HepG2 (cell line): Measurements from ENCODE around the gene DNLZ. TPM values are rescaled to one million over a fixed set of nuclear protein-coding genes. Genes with fewer than 3 reads are reported as not detected.

Experiments used
- ATAC-seq: fragments of 200-7000 bp; cut with Tn5 transposase; 3 replicates; pipeline ENCODE4 v1.9.1; 2020; ENCODE audit warnings: mild to moderate bottlenecking, moderate library complexity
- BruUV-seq: library from RNA; stranded (reverse); fragments of 400-500 nt; replicated peaks from 2 replicates; lab custom pipeline; 2021; lab: Mats Ljungman, UMichigan
- CTCF ChIA-PET: fragments of 300-600 bp; formaldehyde crosslinking; extraction: SDS; loops from one replicate; lab custom pipeline; 2021; ENCODE audit warnings: low total read pairs, inconsistent platforms, low intra/inter-chr PET ratio; lab: Yijun Ruan, JAX
- POLR2A ChIA-PET: fragments of 350-600 bp; sonication (Branson Sonifier 250); formaldehyde crosslinking; loops from one replicate; lab custom pipeline; 2020; ENCODE audit warnings: antibody characterized with exemption, inconsistent platforms; lab: Yijun Ruan, JAX
- DNase-seq: peaks from one replicate; pipeline ENCODE4 v3.0.0-alpha.2; 2015; ENCODE audit warnings: low spot score
- FAIRE-seq: peaks from 3 replicates; lab custom pipeline; 2011; peaks lifted over from hg19 to GRCh38; lab: Jason Lieb, UNC
- H2AFZ ChIP-seq: one replicate; pipeline ENCODE4 v1.6.1; 2011; ENCODE audit warnings: low read length, inconsistent platforms
- H3K27ac ChIP-seq: fragments of 300-600 bp; 3 replicates; pipeline ENCODE4 v1.8.0; 2011; ENCODE audit warnings: mixed run types, mild to moderate bottlenecking, mixed read lengths, low read length, inconsistent platforms; ENCODE audit not compliant: insufficient read depth; ENCODE audit errors: extremely low read length
- H3K27me3 ChIP-seq, 2 experiments: fragments of 200-600 bp in 1 of 2; 2 replicates in 1 of 2; 3 replicates in 1 of 2; pipeline versions ENCODE4 v1.6.0 to v1.8.0; 2011; ENCODE audit warnings: low read length in 2 of 2, mild to moderate bottlenecking in 2 of 2, moderate library complexity in 2 of 2, inconsistent platforms in 1 of 2; ENCODE audit not compliant: insufficient read depth in 2 of 2, control insufficient read depth in 1 of 2
- H3K36me3 ChIP-seq, 2 experiments: fragments of 200-600 bp in 1 of 2; replicated peaks in 1 of 2; 2 replicates in 1 of 2; 3 replicates in 1 of 2; pipeline versions ENCODE4 v1.5.1 to v1.8.0; 2011; ENCODE audit warnings: low read length in 2 of 2, inconsistent platforms in 1 of 2; ENCODE audit not compliant: insufficient read depth in 2 of 2, control insufficient read depth in 1 of 2
- H3K4me1 ChIP-seq: 2 replicates; pipeline ENCODE4 v1.5.1; 2012; ENCODE audit warnings: low read length, inconsistent platforms; ENCODE audit not compliant: insufficient read depth
- H3K4me2 ChIP-seq: 2 replicates; pipeline ENCODE4 v1.6.0; 2011; ENCODE audit warnings: low read depth, low read length, inconsistent platforms
- H3K4me3 ChIP-seq, 3 experiments: fragments of 200-600 bp in 1 of 3; sonication (generic), shearing (Covaris generic) in 1 of 3; replicated peaks in 1 of 3; 2 replicates each; pipeline ENCODE4 v1.5.1; 2011 to 2016; ENCODE audit warnings: low read length in 3 of 3, inconsistent platforms in 2 of 3, low read depth in 2 of 3, mild to moderate bottlenecking in 2 of 3, control low read depth in 1 of 3, mixed read lengths in 1 of 3; ENCODE audit not compliant: insufficient read depth in 1 of 3
- H3K79me2 ChIP-seq: one replicate; pipeline ENCODE4 v1.6.1; 2011; ENCODE audit warnings: low read length, inconsistent platforms; ENCODE audit not compliant: insufficient read depth
- H3K9ac ChIP-seq: 2 replicates; pipeline ENCODE4 v1.6.0; 2011; ENCODE audit warnings: mild to moderate bottlenecking, low read depth, low read length, inconsistent platforms; ENCODE audit not compliant: insufficient read depth
- H3K9me3 ChIP-seq: 2 replicates; pipeline ENCODE4 v1.5.1; 2012; ENCODE audit warnings: mild to moderate bottlenecking, low read length
- H4K20me1 ChIP-seq: 2 replicates; pipeline ENCODE4 v1.6.0; 2011; ENCODE audit warnings: inconsistent platforms, mild to moderate bottlenecking, low read length, moderate library complexity; ENCODE audit not compliant: insufficient read depth
- GABPB1 ChIP-seq: IDR thresholded peaks from 2 replicates; pipeline ENCODE4 v1.6.1; 2016; ENCODE audit warnings: mild to moderate bottlenecking, missing genetic modification reagents, moderate library complexity, missing compliant biosample characterization
- HNRNPL ChIP-seq: fragments of 200-400 bp; formaldehyde crosslinking; IDR thresholded peaks from 2 replicates; pipeline ENCODE4 v1.6.1; 2017; ENCODE audit warnings: mild to moderate bottlenecking, low read depth, low read length
- POGZ ChIP-seq: sonication (generic); formaldehyde crosslinking; IDR thresholded peaks from 2 replicates; pipeline ENCODE4 v1.4.0; 2020; ENCODE audit warnings: mild to moderate bottlenecking, missing genetic modification reagents
- RARA ChIP-seq: IDR thresholded peaks from 2 replicates; pipeline ENCODE4 v1.6.1; 2016; ENCODE audit warnings: missing genetic modification reagents, missing compliant biosample characterization
- RXRB ChIP-seq: IDR thresholded peaks from 2 replicates; pipeline ENCODE4 v1.6.1; 2016; ENCODE audit warnings: borderline replicate concordance, missing genetic modification reagents, missing compliant biosample characterization
- THAP11 ChIP-seq: IDR thresholded peaks from 2 replicates; pipeline ENCODE4 v1.6.1; 2016; ENCODE audit warnings: missing biosample characterization, missing genetic modification reagents
- THRA ChIP-seq: sonication (generic); formaldehyde crosslinking; IDR thresholded peaks from 2 replicates; pipeline ENCODE4 v1.4.0; 2020; ENCODE audit warnings: missing genetic modification reagents, borderline replicate concordance
- ZNF615 ChIP-seq: sonication (generic); formaldehyde crosslinking; IDR thresholded peaks from 2 replicates; pipeline ENCODE4 v1.5.0; 2020; ENCODE audit warnings: mild to moderate bottlenecking, missing genetic modification reagents, borderline replicate concordance
- ZNF687 ChIP-seq: sonication (generic); formaldehyde crosslinking; IDR thresholded peaks from 2 replicates; pipeline ENCODE4 v1.5.1; 2020; ENCODE audit warnings: mild to moderate bottlenecking, missing genetic modification reagents, moderate library complexity
- WGBS: methylation state at CpG from one replicate; pipeline ENCODE4 v1.1.6; 2017; ENCODE audit warnings: low lambda C conversion rate; 5-methylcytosine and 5-hydroxymethylcytosine counted together
- in situ Hi-C: cut with HindIII; loops from 2 replicates; pipeline ENCODE4 v1.10.0; 2017; ENCODE audit warnings: low pct_unique_long_range_greater_than_20kb; ENCODE audit not compliant: extremely low pct_ligation_motif_present
- intact Hi-C: fragments of 100-400 bp; cut with micrococcal nuclease; formaldehyde crosslinking; loops from one replicate; pipeline ENCODE4 v1.10.0; 2022; ENCODE audit not compliant: unreplicated experiment
- polyA plus RNA-seq, 8 experiments: library from polyadenylated mRNA; depleted of rRNA in 3 of 8; stranded (reverse) in 7 of 8; unstranded in 1 of 8; fragments of >200 nt; fragmentation: Illumina TruSeq in 4 of 8; extraction: Trizol in 4 of 8; gene quantifications; 2 replicates each; pipeline versions ENCODE4 v1.2.1 to v1.2.3, GENCODE V29; 2011 to 2016; ENCODE audit warnings: low read depth in 4 of 8, missing spikeins in 1 of 8, mixed read lengths in 1 of 8; ENCODE audit not compliant: insufficient read depth in 1 of 8
- total RNA-seq, 5 experiments: library from RNA; depleted of rRNA; stranded (reverse); fragments of >200 nt; fragmentation: Illumina TruSeq; extraction: Trizol; gene quantifications; 2 replicates each; pipeline ENCODE4 v1.2.3, GENCODE V29; 2016; ENCODE audit warnings: low read depth in 1 of 5
- TF ChIP-seq, protein P1 (sequence below): sonication (generic); formaldehyde crosslinking; IDR thresholded peaks from 2 replicates; pipeline ENCODE4 v1.9.0; 2022; ENCODE audit warnings: low read depth, missing genetic modification reagents

DNLZ gene
- total and polyA plus RNA-seq, 2 of the 13 experiments (the other 11 are each of a cell fraction or from before 2014, with no cell fraction given), result 3.4 to 8.0 TPM

GRCh38 chr9:136316896-136317676, 46.5 kb downstream of the DNLZ start:
- H3K27me3 ChIP-seq, result peaks cover 4 to 8% of the 10 kb centered on the region in 2 experiments; a peak in 4 of 5 replicates
- in situ Hi-C loops, result no loop called here
- ChIA-PET CTCF (no interaction called here), POLR2A (no interaction called here)
- no peaks in the 10 kb centered on the region for H3K36me3 ChIP-seq
- TF ChIP-seq RARA (CRISPR knock-in tag) (0 out of 2 replicates have a peak, but pooled peaks have one; percentile 10), HNRNPL (peak; percentile 61; the same call in 1 of the 2 replicates), THRA (peak; percentile 77; the same call in 1 of the 2 replicates), ZNF687 (CRISPR knock-in tag) (peak; percentile 29), POGZ (CRISPR knock-in tag) (no peak), ZNF615 (CRISPR knock-in tag) (no peak), GABPB1 (0 out of 2 replicates have a peak, but pooled peaks have one; percentile 17), THAP11 (CRISPR knock-in tag) (no peak), RXRB (CRISPR knock-in tag) (peak; percentile 53; the same call in 1 of the 2 replicates)
- TF ChIP-seq, protein P1, sequence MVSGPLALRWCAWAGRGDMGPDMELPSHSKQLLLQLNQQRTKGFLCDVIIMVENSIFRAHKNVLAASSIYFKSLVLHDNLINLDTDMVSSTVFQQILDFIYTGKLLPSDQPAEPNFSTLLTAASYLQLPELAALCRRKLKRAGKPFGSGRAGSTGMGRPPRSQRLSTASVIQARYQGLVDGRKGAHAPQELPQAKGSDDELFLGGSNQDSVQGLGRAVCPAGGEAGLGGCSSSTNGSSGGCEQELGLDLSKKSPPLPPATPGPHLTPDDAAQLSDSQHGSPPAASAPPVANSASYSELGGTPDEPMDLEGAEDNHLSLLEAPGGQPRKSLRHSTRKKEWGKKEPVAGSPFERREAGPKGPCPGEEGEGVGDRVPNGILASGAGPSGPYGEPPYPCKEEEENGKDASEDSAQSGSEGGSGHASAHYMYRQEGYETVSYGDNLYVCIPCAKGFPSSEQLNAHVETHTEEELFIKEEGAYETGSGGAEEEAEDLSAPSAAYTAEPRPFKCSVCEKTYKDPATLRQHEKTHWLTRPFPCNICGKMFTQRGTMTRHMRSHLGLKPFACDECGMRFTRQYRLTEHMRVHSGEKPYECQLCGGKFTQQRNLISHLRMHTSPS (CRISPR knock-in tag), result 0 out of 2 replicates have a peak, but pooled peaks have one; percentile 12
- peak overlapping the region; percentile 14; the same call in 1 of the 2 replicates for H3K4me2 ChIP-seq
- intact Hi-C loops, result no loop called here
- no peaks in the 10 kb centered on the region for H4K20me1 ChIP-seq
- peaks cover 25% of the 10 kb centered on the region for H3K4me1 ChIP-seq
- H3K9me3 ChIP-seq, result peaks cover 16% of the 10 kb centered on the region
- no peak overlapping the region; a peak in 1 of 6 replicates for H3K4me3 ChIP-seq
- no peak overlapping the region for H2AFZ ChIP-seq
- no TSS peak for BruUV-seq
- no peaks in the 10 kb centered on the region for H3K79me2 ChIP-seq
- no peak overlapping the region for H3K27ac ChIP-seq
- ATAC-seq, result peak; percentile 52
- FAIRE-seq, result no peak
- H3K9ac ChIP-seq, result no peak overlapping the region
- DNase-seq, result no peak
- WGBS, result 23% methylated on average over 8 of the region's 13 CpGs
